ENCODE measurements around the gene ANKRD27. TPM values are rescaled to one million over a fixed set of nuclear protein-coding genes. Genes with fewer than 3 reads are reported as not detected.
"Not testable (repeated sequence)": the region's sequence is repeated elsewhere in the genome, so short reads cannot be mapped to it uniquely, and the experiment has no call there.

The ANKRD27 gene
- total RNA-seq, 1 experiment from 2014 or later, result 55.5 TPM

DNA sequence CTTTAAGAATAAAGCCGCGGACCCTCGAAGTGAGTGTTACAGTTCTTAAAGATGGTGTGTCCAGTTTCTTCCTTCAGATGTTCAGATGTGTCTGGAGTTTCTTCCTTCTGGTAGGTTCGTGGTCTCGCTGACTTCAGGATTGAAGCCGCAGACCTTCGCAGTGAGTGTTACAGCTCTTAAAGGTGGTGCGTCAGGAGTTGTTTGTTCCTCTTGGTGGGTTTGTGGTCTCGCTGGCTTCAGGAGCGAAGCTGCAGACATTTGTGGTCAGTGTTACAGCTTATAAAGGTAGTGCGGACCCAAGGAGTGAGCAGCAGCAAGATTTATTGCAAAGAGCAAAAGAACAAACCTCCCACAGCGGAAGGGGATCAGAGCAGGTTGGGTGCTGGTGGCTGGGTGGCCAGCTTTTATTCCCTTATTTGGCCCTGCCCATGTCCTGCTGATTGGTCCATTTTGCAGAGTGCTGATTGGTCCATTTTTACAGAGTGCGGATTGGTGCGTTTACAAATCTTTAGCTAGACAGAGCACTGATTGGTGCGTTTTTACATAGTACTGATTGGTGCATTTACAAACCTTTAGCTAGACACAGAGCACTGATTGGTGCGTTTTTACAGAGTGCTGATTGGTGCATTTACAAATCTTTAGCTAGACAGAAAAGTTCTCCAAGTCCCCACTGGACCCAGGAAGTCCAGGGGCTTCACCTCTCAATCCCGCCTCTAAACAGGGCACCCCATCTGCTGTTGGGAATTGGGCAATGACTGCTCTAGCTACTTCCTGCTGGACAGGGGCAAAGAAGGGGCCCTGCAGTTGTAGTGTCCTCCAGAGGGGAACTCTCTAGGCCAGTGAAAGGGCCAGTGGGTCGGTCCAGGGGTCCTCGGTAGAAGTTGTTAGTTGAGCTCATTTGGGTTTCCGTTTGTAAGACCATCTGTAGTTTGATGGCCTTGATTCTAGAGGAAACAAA is 18.4 kb upstream of the ANKRD27 start:
- H3K9me3 ChIP-seq (ENCODE audit: insufficient read depth, low read depth); POLR2A ChIA-PET (ENCODE audit: unreplicated experiment); CTCF ChIA-PET; H3K36me3 ChIP-seq (ENCODE audit: low read depth); H3K9me2 ChIP-seq (ENCODE audit: insufficient read depth); H3K27me3 ChIP-seq (ENCODE audit: insufficient read depth, low read depth): not testable (repeated sequence)
- intact Hi-C loops (cut with micrococcal nuclease; ENCODE audit: unreplicated experiment), result loop anchor here (5.0 to 10.0 kb wide), 2 partner anchors 279 to 481 kb away; partner anchors contain the start of genes CEP89 and FAAP24
- H2AFZ ChIP-seq, result peak overlapping the region; percentile 86; the same call in 1 of the 2 replicates
- DNase-seq, result peak; percentile 15 to 66
- H3K4me1 ChIP-seq (replicated peaks; ENCODE audit: insufficient read depth), result peaks cover 35% of the 10 kb centered on the region
- TSS peak; percentile 56 for BruUV-seq (replicated peaks)
- H4K20me1 ChIP-seq (ENCODE audit: insufficient read depth), result peaks cover 21% of the 10 kb centered on the region
- peak overlapping the region; percentile 85 for H3K4me3 ChIP-seq
- peak overlapping the region; percentile 68 for H3K27ac ChIP-seq
- peak overlapping the region; percentile 88 for H3K4me2 ChIP-seq
- peaks cover 65% of the 10 kb centered on the region for H3K79me2 ChIP-seq (ENCODE audit: low read depth)
- H3F3A ChIP-seq (ENCODE audit: insufficient read depth, low read depth), result peaks cover 17% of the 10 kb centered on the region; the same call in 1 of the 2 replicates

GRCh38 chr19:32692727-32693061 is 17.7 kb upstream of the ANKRD27 start:
- intact Hi-C loops (cut with micrococcal nuclease; ENCODE audit: unreplicated experiment), result loop anchor here (1.0 to 10.0 kb wide), 3 partner anchors 17 to 482 kb away; partner anchors contain the start of genes ANKRD27, CEP89, FAAP24 and RGS9BP
- H3K27ac ChIP-seq, result peak overlapping the region; percentile 68; the same call in 1 of the 2 replicates
- H3F3A ChIP-seq (ENCODE audit: insufficient read depth, low read depth), result peaks cover 17% of the 10 kb centered on the region; the same call in 1 of the 2 replicates
- no TSS peak for BruUV-seq (replicated peaks)
- ChIA-PET POLR2A (ENCODE audit: unreplicated experiment) (no interaction called here), CTCF (no interaction called here)
- no peaks in the 10 kb centered on the region for H3K27me3 ChIP-seq (ENCODE audit: insufficient read depth, low read depth)
- peak overlapping the region; percentile 86 for H2AFZ ChIP-seq
- H3K4me1 ChIP-seq (replicated peaks; ENCODE audit: insufficient read depth), result peaks cover 35% of the 10 kb centered on the region
- H3K4me2 ChIP-seq, result peak overlapping the region; percentile 88
- H4K20me1 ChIP-seq (ENCODE audit: insufficient read depth), result peaks cover 21% of the 10 kb centered on the region
- no peaks in the 10 kb centered on the region for H3K9me2 ChIP-seq (ENCODE audit: insufficient read depth)
- peaks cover 57% of the 10 kb centered on the region for H3K79me2 ChIP-seq (ENCODE audit: low read depth)
- H3K4me3 ChIP-seq, result peak overlapping the region; percentile 85
- H3K36me3 ChIP-seq (ENCODE audit: low read depth), result peaks cover 4% of the 10 kb centered on the region; the same call in 1 of the 2 replicates
- TF ChIP-seq EZH2 (IDR thresholded peaks at IDR 0.05; ENCODE audit: low read depth), result no peak
- no peak for TF ChIP-seq CTCF (conservative IDR thresholded peaks at IDR 0.05)
- no peak for DNase-seq
- H3K9me3 ChIP-seq (ENCODE audit: insufficient read depth, low read depth), result no peaks in the 10 kb centered on the region

- Histone ChIP-seq H3K4me1 (replicated peaks; ENCODE audit: insufficient read depth) (peaks cover 35% of the 10 kb centered on the region), H2AFZ (peak overlapping the region; percentile 86), H3K4me3 (peak overlapping the region; percentile 85), H3K4me2 (peak overlapping the region; percentile 88), H3K9me2 (ENCODE audit: insufficient read depth) (no peaks in the 10 kb centered on the region), H3K27ac (peak overlapping the region; percentile 68; the same call in 1 of the 2 replicates), H3F3A (ENCODE audit: insufficient read depth, low read depth) (peaks cover 17% of the 10 kb centered on the region; the same call in 1 of the 2 replicates), H3K9me3 (ENCODE audit: insufficient read depth, low read depth) (no peaks in the 10 kb centered on the region), H4K20me1 (ENCODE audit: insufficient read depth) (peaks cover 21% of the 10 kb centered on the region), H3K27me3 (ENCODE audit: insufficient read depth, low read depth) (no peaks in the 10 kb centered on the region), H3K36me3 (ENCODE audit: low read depth) (peaks cover 4% of the 10 kb centered on the region; the same call in 1 of the 2 replicates), H3K79me2 (ENCODE audit: low read depth) (peaks cover 52% of the 10 kb centered on the region)
- DNase-seq, result peak; percentile 48 to 60
- no peak for TF ChIP-seq EZH2 (IDR thresholded peaks at IDR 0.05; ENCODE audit: low read depth)
- no peak for TF ChIP-seq CTCF (conservative IDR thresholded peaks at IDR 0.05)
- ChIA-PET POLR2A (ENCODE audit: unreplicated experiment) (interaction anchor here (0.6 to 0.9 kb wide), 3 partner anchors 8 to 92 kb away, joined by 4 to 8 read pairs (median 6); no protein-coding TSS in a partner anchor), CTCF (no interaction called here)
- no TSS peak for BruUV-seq (replicated peaks)
- intact Hi-C loops (cut with micrococcal nuclease; ENCODE audit: unreplicated experiment), result loop anchor here (1.0 to 10.0 kb wide), 3 partner anchors 17 to 483 kb away; partner anchors contain the start of genes ANKRD27, CEP89, FAAP24 and RGS9BP
These were observed 17.2 kb upstream of the ANKRD27 start for GRCh38 chr19:32691952-32692726.

All from PC-9 (cell line).